GM19468 (cell line): ENCODE data around the gene DUSP16.
"Not testable (repeated sequence)": the region's sequence is repeated elsewhere in the genome, so short reads cannot be mapped to it uniquely, and the experiment has no call there.

ENCODE experiments used
- ATAC-seq: cut with Tn5 transposase; IDR thresholded peaks from one replicate; pipeline ENCODE4 v1.9.1; 2021; ENCODE audit warnings: mild to moderate bottlenecking, moderate library complexity, moderate number of reproducible peaks; ENCODE audit not compliant: unreplicated experiment; ENCODE audit errors: extremely low read depth

DUSP16 gene

DNA sequence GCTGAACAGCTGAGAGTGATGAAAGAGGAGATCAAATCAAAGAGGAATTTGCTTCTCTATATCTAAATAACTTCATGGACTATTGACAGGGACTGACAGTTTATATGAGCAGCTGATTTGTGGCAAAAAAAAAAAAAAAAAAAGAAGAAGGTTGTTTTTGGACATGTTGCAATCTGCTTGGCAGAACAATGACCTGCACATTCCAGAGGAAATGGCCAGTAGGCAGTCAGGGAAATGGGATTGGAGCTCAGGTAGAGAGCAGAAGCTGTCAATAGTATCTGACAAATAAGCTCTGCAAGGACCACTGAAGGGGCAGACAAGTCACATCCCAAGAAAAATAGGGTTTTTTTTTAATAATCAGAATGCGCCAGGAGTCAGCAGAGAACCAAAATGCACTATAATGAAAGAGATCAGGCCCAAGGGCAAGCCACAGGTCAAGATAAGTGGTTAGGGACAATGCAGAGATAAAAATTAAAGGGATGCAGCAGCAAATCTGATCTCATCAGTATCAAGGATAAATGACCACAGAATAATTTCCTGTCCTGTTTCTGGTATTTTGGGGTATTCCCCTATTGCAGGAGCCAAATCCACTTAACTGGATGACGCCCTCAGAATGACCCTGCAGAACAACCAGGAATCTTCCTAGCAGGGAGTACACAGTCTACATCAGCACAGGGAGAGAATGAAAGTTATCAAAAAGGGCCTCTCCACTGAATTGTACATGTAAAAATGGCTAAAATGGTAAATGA is 22.6 kb upstream of the DUSP16 start:
- ATAC-seq: no peak

DNA sequence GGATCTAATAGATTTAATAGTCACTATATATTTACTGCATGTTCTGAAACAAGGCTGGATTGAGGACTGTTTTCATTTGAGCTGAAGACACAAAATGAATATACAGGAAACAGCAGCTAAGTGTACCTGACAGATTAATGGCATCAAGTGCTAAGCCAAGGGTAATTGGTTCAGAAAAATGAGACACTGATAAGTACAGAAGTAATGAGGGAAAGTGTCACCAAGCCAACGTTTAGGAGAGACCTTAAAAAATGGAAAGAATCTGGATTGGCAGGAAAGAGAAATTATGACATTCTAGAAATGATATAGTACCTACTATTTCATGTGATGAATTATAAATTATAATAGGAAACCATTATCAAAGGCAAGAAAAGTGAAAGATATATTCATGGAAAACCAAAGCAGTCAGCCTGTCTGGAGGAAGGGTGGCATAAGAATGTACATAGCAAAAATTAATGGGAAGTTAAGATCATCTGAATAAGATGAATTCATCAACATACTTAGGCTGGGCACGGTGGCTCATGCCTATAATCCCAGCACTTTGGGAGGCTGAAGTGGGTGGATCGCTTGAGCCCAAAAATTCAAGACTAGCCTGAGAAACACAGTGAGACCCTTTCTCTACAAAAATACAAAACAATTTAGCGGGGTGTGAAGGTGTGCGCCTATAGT is 21.0 kb upstream of the DUSP16 start:
- no peak for ATAC-seq

DNA sequence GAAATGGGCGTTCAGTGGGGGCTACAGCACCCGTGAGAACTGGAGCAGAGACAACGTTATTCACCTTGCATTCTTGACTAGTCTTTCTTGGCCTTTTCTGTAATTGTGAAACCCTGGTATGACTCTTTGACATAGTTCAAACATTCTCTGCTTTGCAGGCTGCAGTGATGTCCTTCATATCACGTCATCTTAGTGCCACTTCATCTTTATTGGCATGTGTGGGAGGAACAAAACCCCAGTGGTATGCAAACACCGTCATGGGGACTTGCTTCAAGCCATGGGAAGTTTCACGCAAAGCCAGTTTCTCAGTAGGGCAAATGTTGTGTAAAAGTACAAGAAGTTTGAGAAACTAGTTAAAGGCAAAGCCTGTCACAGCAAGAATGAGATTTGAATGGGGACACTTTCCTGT is 20.2 kb upstream of the DUSP16 start:
- ATAC-seq: peak; percentile 75

DNA sequence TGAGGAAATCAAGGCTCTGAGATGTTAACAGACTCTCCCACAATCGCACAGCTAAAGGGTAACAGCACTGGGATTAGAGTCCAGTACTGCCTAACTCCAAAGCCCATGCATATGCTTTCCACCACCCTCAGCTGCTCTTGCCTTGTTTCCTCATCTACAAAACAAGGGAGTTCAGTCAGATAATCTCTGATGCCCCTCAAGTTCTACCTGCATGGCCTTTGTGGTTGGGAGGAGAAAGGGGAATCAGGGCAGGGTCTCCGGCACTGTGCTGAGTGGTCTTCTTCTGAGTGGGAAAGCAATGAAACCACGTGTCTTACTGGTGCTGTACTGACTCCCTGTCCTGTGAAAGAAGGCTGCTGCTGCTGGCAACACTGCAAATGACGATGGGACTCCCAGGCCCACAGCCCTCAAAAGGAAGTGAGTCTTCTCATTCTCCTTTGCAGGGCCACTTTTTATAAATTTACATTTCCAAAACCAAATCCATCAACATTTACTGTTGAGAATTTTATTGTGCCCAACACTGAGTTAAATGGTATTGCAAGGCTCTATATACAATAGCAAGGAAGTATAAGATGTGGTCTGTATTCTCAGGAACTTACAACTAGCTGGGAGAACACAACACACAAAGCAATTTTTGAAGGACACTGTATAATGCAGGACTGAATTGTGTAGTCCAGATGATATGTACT is 19.7 kb upstream of the DUSP16 start:
- ATAC-seq: no peak

DNA sequence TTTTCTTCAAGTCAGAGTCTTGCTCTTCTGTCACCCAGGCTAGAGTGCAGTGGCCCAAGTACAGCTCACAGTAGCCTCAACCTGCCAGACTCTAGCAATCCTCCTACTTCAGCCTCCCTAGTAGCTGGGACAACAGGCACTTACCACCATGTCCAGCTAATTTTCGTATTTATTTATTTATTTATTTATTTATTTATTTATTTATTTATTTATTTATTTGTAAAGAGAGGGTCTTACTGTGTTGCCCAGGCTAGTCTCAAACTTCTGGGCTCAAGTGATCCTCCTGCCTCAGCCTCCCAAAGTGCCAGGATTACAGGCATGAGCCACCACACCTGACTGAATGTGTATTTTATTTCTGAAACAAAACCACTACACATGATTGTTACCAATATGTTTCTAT is 18.1 kb upstream of the DUSP16 start:
- not testable (repeated sequence) for ATAC-seq

DNA sequence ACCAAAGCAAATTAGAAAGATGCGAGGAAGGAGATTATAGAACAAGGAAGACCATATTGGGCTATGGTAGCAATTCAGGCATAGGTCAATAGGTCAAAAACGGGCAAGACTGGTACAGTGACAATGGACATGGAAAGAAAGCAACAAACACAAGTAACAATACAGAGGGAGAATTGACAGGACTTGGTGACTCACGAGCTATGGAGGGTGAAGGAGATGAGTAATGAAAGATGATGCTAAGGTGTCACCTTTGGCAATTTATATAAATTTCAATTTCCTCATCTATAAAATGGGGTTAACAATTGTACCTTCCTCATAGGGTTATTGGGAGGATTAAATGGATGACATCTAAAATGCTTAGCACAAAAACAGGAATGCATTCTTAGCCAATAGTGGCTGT is 15.1 kb upstream of the DUSP16 start:
- ATAC-seq: no peak

DNA sequence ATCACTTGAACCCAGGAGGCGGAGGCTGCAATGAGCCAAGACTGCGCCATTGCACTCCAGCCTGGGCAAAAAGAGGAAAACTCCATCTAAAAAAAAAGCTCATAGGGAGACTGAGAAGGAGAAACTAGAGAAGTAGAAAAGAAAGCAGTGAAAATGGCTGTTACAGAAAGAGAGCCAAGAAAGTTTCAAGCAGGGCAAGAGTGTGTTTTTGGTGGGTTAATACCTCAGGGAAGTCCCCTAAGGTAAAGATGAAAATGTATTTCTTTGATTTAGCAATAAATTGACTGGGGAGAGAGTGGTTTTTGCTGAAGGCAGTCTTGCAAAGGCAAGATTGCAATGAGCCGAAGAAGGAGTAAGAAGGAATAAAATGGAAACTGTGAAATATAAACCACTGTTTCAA is 10.0 kb upstream of the DUSP16 start:
- no peak for ATAC-seq

DNA sequence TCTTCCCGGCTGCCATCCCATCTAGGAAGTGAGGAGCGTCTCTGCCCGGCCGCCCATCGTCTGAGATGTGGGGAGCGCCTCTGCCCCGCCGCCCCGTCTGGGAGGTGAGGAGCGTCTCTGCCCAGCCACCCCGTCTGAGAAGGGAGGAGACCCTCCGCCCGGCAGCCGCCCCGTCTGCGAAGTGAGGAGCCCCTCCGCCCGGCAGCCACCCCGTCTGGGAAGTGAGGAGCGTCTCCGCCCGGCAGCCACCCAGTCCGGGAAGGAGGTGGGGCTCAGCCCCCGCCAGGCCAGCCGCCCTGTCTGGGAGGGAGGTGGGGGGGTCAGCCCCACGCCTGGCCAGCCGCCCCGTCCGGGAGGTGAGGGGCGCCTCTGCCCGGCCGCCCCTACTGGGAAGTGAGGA is 3.3 kb upstream of the DUSP16 start:
- not testable (repeated sequence) for ATAC-seq

DNA sequence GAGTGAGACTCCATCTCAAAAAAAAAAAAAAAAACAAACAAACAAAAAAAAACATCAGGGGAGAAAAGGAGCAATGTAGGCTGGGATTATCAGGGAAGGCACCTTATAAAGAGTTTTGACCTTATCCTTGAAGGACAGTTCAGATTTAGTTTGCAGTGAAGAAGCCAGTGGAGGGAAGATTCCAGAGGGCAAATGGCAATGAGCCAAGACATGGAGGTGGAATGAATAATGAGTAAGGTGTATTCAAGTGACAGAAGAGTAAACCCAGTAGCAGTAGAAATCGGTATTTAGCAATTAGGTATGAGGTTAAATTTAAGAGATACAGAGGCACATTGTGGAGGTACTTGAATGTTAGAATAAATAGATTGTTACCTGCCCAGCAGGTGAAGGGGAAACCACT is 2.2 kb upstream of the DUSP16 start:
- no peak for ATAC-seq

DNA sequence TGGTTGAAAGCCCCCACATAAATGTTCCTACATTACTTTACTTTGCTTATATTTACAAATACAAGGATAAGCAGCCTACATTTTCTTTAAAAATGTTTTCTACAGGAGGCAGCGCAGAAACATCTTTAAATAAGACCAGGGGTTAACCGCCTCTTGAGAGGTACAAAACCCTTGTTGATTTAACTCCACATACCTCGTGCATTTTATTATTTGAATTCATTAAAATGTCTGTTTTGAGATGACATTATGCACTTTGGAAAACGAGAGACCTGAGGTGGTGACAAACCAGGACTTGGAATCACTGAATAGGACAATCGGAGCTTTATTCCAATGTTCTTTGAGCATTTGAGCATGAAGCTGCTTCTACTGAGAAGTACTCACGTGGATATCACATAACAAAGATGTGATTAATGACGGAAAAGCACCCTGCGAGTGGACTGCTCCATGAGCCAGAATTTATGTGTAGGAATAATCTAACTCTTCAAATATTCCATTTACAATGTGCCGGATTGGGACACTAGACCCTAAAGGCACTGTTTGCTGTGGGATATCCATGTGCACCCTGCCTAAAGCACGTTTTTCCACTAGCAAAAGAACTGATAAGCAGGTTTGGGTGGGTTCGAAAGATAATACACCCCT is 746 bp upstream of the DUSP16 start:
- ATAC-seq: no peak

DNA sequence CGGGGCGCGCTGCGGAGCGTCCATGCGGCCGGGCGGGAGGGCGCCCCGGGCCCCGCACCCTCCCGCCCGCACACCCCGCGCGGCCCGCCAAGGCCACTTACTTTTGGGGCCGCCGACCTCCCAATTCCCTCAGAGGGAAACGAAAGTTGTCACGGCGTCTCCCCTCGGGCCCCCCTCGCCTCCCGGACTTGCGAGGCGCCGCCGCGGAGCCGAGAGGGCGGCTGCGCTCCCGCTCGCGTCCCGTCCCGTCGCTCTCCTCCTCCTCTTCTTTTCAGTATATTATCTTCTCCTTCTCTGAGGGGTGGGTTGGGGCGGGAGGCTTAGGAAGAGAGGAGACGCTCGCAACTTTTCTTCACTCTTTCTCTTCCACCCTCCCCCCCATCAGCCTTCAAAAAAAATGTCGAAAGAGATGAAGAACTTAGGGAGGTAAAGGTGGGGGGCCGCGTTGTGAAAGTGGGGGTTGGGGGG is 613 bp downstream of the DUSP16 start:
- ATAC-seq: no peak

DNA sequence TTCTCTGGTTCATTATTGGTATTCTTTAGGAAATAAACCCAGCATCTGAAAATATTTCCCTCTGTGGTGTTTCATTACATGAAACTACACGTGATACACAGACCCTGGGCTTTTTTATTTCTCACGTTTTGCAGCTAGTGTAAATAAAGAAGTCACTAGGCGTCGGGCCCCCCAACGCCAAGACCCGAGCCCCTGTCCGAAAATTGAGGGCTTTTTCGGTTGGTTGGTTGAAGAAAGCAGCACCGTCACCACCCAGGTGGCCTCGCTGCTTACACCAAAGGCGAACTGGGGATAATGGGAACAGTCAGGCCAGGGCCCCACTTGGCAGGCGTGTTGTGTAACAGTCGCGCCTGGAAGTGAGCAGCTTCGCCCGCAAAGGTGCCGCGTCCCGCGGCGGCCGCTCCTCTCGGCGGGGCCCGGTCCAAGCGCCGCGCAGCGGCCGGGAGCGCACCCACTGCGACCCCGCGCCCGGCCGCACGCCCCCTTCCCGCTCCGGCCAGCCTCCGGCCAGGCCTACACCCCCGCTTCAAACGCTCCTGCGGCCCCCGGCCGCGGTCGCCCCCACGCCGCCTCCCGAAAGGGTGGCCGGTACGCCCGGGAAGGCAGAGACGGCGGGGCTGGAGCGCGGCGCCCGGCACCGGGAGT is 1.2 kb downstream of the DUSP16 start:
- no peak for ATAC-seq

DNA sequence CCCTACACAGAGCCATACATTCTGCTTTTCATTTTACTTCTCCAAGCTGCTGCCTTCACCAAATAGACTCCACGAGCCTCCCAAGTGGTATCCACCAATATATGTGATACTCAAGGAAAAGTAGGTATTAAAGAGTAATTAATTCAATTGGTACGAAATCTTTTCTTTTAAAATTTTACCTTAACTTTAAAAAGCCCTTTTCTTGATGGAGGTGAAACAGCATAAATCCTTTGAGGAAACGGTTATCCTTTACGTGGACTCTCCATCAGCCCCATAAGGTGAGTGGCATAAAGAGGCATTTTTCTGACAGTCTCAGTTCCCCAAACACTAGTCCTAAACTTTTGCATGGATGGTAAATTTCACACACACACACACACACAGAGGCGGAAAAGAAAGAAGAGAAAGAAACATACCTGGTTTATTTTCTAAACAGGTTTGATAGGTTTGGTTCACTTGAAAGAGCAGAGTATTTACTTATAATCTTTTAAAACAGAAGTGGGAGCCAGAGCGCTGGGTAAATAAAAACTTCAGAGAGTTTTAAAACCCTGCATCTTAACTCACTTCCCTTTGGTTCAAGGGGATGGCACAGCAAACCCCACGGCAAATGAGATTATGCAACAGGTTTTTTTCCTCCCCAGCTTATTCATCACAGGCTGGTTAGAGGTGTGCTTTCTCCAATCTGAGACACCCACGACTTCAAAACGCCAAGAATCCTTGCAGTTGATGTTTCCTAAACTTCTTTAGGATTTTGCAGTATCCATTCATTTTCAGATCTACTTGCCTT is 1.9 kb downstream of the DUSP16 start:
- no peak for ATAC-seq

DNA sequence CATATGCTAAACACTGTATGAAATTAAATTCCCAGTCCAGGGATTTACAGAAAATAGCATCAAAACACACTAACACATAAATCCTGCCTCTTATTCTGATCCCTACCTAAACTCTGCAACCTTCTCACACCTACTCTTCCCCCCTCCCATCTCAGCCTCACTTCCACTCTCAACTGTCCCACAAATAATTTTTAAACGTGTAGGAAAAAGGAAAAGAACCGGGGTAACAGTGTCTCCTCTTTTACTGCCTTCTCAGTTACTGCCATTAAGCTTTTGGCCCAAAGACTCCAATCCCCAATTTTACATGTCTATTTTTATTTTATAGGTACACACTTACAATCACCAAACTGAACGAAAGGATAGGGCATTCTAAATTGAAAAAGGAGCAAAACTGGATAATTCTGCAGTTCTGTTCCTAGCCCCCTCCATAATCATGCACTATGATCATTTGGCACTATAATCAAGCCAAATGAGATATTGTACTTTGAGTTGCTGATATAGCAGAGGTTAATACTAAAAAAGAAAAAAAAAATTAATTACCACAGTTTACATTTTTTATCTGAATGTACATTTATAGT is 2.9 kb downstream of the DUSP16 start:
- no peak for ATAC-seq

DNA sequence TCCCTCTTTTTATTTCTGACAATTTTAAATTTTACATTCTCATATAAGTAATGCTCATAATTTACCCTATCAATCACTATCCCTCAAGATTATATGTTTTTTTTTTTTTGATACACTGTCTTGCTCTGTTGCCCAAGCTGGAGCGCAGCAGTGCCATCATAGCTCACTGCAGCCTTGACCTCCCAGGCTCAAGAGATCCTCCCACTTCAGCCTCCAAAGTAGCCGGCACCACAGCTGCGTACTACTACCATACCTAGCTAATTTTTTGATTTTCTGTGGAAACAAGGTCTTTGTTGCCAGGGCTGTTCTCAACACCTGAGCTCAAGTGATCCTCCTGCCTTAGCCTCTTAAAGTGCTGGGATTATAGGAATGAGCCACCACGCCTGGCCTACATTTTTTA is 4.4 kb downstream of the DUSP16 start:
- ATAC-seq: no peak

DNA sequence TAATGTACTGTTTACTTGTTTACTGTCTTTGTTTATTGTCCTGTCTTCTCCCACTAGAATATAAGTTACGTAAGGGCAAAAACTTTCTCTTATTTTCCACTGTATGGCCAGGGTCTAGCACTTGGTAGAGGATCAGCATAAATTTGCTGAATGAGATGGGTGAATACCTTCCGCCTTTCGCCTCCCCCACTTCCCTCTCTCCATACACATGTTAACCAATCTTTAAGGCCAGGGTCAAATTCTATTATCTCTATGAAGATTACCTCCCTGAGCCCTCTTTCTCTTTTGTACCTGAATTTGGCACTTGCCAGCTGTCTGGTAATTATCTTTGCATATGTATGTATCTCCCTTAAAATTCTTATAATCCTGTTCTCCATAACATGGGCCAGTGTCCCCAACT is 4.9 kb downstream of the DUSP16 start:
- ATAC-seq: no peak

DNA sequence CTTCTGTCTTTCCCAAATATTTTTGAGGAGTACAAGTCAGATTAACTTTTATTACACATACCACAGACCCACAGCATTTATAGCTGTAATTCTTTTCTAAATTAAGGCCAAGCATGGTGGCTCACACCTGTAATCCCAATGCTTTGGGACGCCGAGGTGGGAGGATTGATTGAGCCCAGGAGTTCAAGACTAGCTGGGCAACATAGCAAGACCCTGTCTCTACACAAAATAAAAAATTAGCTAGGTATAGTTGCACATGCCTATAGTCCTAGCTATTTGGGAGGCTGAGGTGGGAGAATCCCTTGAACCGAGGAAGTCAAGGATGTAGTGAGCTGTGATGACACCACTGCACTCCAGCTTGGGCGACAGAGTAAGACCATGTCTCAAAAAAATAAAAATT is 7.0 kb downstream of the DUSP16 start:
- no peak for ATAC-seq

DNA sequence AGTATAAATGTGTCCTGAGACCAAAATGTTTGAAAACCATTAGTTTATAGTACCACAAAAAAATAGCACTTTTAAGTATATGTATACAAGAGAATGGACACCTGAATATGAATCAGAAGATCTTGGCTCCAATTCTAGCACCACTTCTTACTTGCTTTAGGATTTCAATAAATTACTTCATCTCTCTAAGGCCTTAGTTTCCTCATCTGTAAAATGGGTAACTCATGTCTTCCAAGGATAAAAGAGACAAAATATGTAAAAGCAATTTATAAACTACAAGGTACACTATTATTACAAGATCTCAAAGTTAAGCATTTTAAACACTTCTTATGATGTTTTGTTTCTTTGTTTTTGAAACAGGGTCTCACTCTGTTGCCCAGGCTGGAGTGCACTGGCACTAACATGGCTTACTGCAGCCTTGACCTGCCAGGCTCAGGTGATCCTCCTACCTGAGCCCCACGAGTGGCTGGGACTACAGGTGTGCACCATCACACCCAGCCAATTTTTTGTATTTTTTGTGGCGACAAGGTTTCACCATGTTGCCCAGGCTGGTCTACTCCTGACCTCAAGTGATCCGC is 9.4 kb downstream of the DUSP16 start:
- ATAC-seq: no peak

DNA sequence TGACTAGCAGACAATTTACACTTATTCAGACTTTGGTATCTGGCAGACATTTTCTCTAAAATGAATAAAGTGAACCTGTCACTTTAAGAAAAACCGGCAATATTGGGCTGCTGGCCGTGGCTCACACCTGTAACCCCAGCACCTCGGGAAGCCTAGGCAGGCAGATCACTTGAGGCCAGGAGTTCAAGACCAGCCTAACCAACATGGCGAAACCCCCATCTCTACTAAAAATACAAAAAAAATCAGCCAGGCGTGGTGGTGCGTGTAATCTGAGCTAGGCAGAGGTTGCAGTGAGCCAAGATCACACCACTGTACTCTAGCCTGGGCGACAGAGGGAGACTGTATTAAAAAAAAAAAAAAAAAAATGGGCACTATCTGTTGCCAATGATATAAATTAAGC is 11.5 kb downstream of the DUSP16 start:
- ATAC-seq: no peak
